Non-pigmented ciliary epithelial cell (primary cell): ENCODE measurements around the gene APBB2.
A peak's percentile ranks its signal among the peaks of the same experiment; 100 is the strongest.
"Not testable (repeated sequence)": the region's sequence is repeated elsewhere in the genome, so short reads cannot be mapped to it uniquely, and the experiment has no call there.

Experiments used
- DNase-seq: peaks from one replicate; pipeline ENCODE4 v3.0.0-alpha.2; 2010; ENCODE audit warnings: low read depth

The APBB2 gene

GRCh38 chr4:41060352-41061334 lies 153.7 kb downstream of the APBB2 start:
- DNase-seq: no peak

DNA sequence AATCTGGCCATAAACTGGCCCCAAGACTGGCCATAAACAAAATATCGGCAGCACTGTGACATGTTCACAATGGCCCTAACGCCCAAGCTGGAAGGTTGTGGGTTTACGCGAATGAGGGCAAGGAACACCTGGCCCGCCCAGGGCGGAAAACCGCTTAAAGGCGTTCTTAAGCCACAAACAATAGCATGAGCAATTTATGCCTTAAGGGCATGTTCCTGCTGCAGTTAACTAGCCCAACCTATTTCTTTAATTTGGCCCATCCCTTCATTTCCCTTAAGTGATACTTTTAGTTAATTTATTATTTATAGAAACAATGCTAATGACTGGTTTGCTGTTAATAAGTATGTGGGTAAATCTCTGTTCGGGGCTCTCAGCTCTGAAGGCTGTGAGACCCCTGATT lies 154.9 kb downstream of the APBB2 start:
- DNase-seq: not testable (repeated sequence)

DNA sequence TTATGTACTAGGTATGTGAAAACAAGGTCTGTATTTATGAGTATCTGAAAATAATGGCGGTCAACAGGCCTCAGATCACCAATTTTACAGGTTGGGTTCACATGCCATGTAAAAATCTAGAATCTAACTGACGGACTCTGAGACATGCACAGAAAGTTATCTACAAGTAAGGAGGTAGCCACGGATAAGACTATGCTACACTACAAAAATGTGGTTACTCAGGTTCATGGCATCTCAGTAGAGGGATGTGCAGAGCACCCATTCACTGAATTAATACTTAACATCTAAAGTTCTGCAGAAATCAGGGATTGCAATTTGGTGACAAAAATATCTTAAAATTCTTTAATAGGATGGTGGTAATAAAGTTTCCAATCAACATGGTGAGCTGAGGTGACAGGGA lies 155.9 kb downstream of the APBB2 start:
- DNase-seq: peak; percentile 47

DNA sequence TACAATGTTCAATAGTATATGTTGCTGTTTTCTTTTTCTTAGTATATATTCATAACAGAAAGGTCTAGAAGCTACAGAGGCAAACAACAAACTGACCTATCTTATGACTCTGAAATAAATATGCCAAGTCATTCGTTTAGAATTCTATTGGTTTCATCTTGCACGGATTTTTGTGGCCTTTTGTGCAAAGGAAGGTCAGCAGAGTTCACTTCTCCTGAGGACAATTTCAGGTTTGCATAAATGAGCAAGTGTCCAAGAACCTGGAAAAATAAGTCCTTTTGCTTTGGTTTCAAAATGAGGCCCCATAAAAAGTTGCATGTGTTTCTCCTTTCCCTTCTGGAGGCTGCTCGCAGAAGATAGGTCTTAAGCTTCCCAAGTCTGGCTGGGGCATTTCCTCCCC lies 156.9 kb downstream of the APBB2 start:
- DNase-seq: peak; percentile 43

DNA sequence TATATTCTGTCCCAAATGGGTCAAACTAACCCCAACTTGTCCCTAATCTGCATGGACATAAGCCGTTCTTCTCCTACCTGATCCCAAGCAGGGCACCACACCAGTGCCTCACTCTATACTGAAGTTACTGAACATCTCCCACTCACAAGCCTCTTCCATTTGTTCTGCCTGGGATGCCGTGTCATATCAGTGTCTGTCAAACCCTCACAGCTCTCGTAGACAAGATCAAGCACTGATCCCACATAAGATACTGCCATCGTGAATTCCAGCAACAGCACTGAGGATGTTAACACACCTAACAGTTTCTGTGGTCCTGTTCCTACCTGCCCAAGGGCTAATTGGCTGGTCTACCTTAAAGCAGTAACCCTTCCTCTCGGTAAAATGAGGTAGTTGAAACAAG lies 162.1 kb downstream of the APBB2 start:
- no peak for DNase-seq

DNA sequence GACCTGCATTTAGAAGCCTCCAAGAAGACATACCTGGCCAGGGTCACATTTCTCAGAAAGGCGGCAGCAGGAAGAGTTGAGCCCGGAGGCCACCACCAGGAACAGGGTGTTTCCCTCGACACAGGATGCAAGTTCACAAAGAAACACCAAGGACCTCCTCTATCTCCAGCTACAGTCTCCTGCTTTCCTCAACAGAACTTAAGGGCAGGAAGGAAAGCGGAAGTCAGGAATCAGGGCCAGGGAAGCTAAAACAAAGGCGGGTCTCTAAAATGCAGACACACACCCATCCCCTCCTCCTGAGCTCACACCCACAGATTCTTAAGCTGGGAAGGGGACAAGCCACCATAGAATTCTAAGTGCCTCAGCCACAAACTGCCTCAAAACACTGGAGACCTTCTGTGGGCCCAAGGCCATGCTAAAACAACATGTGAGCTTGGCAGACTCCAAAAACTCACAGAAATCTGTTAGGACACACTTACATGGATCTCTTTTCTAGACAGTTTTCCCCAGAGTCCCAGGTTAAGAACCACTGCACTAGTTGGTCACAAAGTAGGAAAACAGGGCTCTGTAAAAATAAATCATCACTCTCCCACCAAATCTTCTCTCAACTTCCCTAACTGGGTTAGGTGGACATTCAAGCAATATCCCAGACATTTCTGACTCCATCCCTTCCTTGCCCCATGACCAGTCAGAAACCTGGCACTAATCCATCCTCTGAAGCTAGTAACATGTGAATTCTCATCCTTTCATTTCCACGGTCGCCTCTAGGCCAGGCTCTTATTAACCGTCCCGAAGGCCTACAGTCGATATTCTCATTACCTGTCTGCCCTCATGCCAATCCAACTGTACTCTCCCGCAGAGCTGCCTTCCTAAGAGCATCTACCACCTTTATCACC lies 163.2 kb downstream of the APBB2 start:
- DNase-seq: no peak

- no peak for DNase-seq
These were observed 164.2 kb downstream of the APBB2 start for GRCh38 chr4:41050116-41050515.

DNA sequence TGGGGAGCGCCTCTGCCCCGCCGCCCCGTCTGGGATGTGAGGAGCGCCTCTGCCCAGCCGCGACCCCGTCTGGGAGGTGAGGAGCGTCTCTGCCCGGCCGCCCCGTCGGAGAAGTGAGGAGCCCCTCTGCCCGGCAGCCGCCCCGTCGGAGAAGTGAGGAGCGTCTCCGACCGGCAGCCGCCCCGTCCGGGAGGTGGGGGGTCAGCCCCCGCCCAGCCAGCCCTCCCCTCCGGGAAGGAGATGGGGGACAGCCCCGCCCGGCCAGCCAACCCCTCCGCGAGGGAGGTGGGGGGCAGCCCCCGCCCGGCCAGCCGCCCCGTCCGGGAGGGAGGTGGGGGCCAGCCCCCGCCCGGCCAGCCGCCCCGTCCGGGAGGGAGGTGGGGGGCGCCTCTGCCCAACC lies 165.2 kb downstream of the APBB2 start:
- DNase-seq: not testable (repeated sequence)

DNA sequence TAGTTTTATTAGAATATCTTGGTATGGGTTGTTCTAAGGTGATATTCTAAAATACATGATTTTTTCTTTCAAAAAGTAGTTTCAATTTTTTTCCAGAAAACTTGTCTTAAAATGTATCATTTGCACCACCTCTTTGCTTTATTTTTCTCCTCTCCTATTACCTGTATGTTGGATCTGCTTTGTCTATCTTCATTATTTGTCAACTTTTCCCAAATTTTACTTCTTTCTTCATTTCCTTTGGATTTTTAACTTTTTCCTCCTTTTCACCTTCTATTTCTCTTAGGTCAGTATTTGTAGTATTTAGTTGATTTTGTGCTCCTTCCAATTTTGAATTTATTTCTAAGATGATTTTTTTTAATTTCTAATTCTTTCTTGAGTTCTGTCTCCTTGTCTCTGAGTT lies 169.6 kb downstream of the APBB2 start:
- DNase-seq: no peak

DNA sequence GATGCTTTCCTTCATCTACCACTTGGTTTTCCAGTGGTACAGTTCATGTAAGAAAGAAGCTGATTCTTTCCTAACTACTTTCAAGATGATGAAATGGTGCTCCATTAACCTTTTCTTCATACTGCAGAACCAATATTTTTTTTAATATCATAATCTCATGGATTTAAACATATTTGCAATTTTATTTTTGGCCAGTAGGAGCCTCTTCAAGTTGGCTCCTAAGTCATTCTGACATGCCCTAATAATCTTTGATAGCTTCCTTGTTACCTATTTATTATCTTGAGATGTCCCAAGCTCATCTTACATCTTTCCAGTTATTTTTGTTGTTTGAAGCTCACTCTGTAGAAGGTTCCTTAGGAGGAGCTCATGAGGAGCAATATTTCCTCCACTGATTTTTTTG lies 170.2 kb downstream of the APBB2 start:
- DNase-seq: no peak

- DNase-seq: no peak
These were observed 170.9 kb downstream of the APBB2 start for GRCh38 chr4:41043465-41043864.

DNA sequence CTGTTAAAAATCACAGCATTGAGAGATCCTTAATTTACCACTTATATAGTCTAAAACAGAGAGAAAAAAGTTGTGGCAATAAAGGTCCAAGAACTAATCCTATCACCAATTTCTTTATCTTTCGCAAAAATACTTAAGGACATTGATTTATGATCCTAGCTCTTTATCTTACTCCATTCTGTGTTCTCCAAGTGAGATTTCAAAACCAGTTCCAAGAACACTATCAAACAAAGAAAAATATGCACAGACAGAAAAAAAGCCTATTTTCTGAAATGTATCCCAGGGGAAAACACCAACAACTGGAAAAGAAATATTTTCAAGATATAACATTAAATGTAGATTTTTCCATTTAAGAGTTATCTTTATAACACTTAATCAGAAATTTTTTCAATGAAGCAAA lies 172.8 kb downstream of the APBB2 start:
- DNase-seq: no peak

DNA sequence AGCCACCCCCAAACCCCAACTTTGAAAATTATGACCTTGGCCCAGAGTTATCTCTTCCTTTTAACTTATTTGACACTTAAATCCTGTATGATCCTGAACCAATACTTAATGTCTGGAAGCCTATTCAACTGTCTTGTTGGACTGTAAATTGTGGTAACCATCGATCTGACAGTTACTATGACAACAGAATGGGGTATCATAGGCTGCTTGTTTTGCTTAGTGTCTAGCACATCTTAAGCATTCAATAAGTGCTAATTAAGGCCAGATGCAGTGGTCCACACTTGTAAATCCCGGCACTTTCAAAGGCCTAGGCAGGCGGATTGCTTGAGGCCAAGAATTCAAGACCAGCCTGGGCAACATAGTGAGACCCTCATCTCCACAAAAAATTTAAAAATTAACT lies 175.0 kb downstream of the APBB2 start:
- no peak for DNase-seq

DNA sequence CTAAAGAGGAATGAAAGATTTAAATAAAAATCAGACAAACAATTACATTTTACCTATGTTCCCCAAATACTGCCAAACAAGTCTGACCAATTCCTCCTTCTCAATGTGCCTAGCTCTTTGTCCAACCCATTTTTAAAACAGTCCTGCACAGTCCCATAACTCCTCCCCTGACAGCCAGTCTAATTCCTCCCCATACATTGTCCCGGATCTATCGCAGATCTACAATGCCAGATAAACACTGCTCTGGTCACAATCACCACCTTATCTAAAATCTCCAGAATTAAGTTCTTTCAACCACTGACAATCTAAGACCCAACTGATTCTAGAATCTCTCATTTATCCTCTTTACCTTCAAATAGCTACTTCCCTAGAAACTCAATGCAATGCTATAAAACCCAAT lies 176.0 kb downstream of the APBB2 start:
- DNase-seq: no peak

- no peak for DNase-seq
These were observed 185.2 kb downstream of the APBB2 start for GRCh38 chr4:41029098-41029497.

GRCh38 chr4:41028392-41029076 lies 185.8 kb downstream of the APBB2 start:
- DNase-seq: peak; percentile 17

- no peak for DNase-seq
These were observed 187.4 kb downstream of the APBB2 start for GRCh38 chr4:41026971-41027370.

- no peak for DNase-seq
These were observed 188.5 kb downstream of the APBB2 start for GRCh38 chr4:41025824-41026223.

DNA sequence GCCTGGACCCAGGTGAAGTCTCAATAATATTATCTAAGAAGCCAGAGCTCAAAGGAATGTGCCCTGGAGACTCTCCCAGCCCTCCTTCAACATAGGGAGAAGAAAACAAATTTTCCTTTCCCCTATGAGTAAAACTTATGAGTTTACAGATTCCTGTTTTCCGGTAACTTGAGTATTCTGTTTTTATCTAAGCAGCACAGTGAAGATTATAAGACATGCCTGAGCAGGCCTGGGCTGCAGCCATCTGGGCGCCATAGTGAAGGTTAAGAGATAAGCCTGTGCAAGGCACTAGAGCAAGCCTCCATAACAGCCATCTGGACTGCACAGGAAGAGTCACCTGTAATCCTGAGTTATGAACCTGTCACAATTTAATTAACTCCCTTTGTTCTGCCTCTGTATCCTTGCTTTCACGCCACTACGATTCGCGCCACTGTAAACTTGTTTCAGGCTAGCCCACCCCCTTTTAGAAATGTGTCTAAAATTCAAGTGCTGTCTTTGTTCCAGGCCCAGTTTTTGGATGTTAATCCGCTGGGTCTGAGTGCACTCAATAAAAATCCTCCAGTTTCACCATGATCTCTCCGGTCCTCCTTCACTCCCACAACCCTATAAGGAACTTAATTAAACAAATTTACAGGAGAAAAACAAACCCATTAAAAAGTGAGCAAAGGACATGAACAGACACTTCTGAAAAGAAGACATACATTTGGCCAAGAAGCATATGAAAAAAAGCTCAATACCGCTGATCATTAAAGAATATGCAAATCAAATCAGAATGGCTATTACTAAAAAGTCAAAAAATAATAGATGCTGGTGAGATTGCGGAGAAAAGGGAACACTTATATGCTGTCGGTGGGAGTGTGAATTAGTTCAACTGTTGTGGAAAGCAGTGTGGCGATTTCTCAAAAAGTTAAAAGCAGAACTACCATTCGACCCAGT lies 189.5 kb downstream of the APBB2 start:
- no peak for DNase-seq

DNA sequence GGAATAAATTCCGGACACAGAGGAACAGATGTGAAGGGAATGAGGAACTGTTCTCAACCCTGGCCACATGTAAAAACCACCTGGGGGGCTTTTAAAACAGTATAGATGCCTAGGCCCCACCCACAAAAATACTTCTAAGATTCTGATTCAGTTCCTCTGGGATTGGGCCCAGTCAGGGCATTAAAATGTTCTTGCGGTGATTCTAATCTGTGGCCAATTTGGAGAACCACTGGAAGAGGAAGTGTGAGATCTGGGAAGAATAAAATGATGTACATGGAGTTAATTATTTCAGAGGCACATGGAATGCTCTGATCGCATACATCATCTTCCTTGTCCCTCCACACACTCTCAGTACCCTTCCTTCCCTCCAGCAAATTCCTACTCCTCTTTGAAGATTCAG lies 192.2 kb downstream of the APBB2 start:
- DNase-seq: peak; percentile 14

GRCh38 chr4:41015016-41015675 lies 199.2 kb downstream of the APBB2 start:
- DNase-seq: no peak
